Kidney (tissue), 14 donors: ENCODE measurements around the gene HSP90AA1. TPM values are rescaled to one million over a fixed set of nuclear protein-coding genes. Genes with fewer than 3 reads are reported as not detected.

Experiments
- DNase-seq, 5 donors: peaks; one replicate each; pipeline ENCODE4 v3.0.0-alpha.2; 2013 to 2020
- FAIRE-seq: peaks from 2 replicates; lab custom pipeline; 2012; peaks lifted over from hg19 to GRCh38; lab: Jason Lieb, UNC
- H3K27ac ChIP-seq, 2 donors: one replicate each; pipeline ENCODE4 v1.7.0; 2013; ENCODE audit warnings: low read depth in 2 of 2, low read length in 2 of 2, inconsistent platforms in 1 of 2
- H3K27me3 ChIP-seq: one replicate; pipeline ENCODE4 v1.7.1; 2013; ENCODE audit warnings: low read length, inconsistent platforms; ENCODE audit not compliant: control insufficient read depth, insufficient read depth
- H3K36me3 ChIP-seq, 3 donors: one replicate each; pipeline versions ENCODE4 v1.7.0 to v1.7.1; 2013; ENCODE audit warnings: low read length in 3 of 3, control low read depth in 1 of 3, inconsistent platforms in 1 of 3; ENCODE audit not compliant: insufficient read depth in 3 of 3, control insufficient read depth in 2 of 3
- H3K4me1 ChIP-seq, 3 donors: one replicate each; pipeline versions ENCODE4 v1.7.0 to v1.7.1; 2013; ENCODE audit warnings: low read length in 3 of 3, inconsistent platforms in 1 of 3, low read depth in 1 of 3; ENCODE audit not compliant: control insufficient read depth in 2 of 3, insufficient read depth in 2 of 3
- H3K4me3 ChIP-seq, 3 donors: one replicate each; pipeline versions ENCODE4 v1.7.0 to v1.8.1; 2013; ENCODE audit warnings: low read length in 3 of 3, control low read depth in 1 of 3, inconsistent platforms in 1 of 3
- H3K9ac ChIP-seq, 3 donors: one replicate each; pipeline versions ENCODE4 v1.7.0 to v1.7.1; 2013; ENCODE audit warnings: low read length in 3 of 3, control low read depth in 1 of 3, inconsistent platforms in 1 of 3
- H3K9me3 ChIP-seq, 3 donors: one replicate each; pipeline versions ENCODE4 v1.7.0 to v1.7.1; 2013; ENCODE audit warnings: low read length in 3 of 3, control low read depth in 1 of 3, inconsistent platforms in 1 of 3; ENCODE audit not compliant: control insufficient read depth in 2 of 3, insufficient read depth in 1 of 3
- intact Hi-C: fragments of 100-400 bp; cut with DNase I; formaldehyde crosslinking; loops from one replicate; pipeline ENCODE4 v1.11.1; 2022
- polyA plus RNA-seq: library from polyadenylated mRNA; stranded (reverse); fragments of 350-450 nt; fragmentation: Illumina TruSeq; extraction: RNeasy Lipid Tissue Mini Kit (QIAGEN cat#74804); gene quantifications from one replicate; pipeline ENCODE4 v1.2.3, GENCODE V29; 2014; ENCODE audit warnings: low read depth, low replicate concordance; ENCODE audit not compliant: insufficient read depth
- total RNA-seq: library from RNA; stranded (reverse); fragmentation: NEBNext Ultra II Directional; extraction: Animal tissue kit (Norgen Biotek cat#: 25700); gene quantifications from one replicate; pipeline ENCODE4 v1.2.1, GENCODE V29; 2021
- TF ChIP-seq, protein P1 (sequence below): IDR thresholded peaks from 3 replicates; pipeline ENCODE4 v1.5.1; 2012; ENCODE audit warnings: mild to moderate bottlenecking, moderate library complexity, borderline replicate concordance; ENCODE audit not compliant: insufficient read depth; ENCODE audit errors: extremely low read depth
- donor health status: control.
- donor health status: control.
- donor health status: control.
- donor health status: control.
- donor health status: control.
- donor health status: DM: yes; HTN: yes; CAD: no.
- donor health status: Normal renal cell carcinoma (clear cell type).

Gene HSP90AA1
- total and polyA plus RNA-seq, 2 donors from 2014 or later: 409 to 455 TPM

GRCh38 chr14:102034301-102034700 lies 52.5 kb downstream of the HSP90AA1 start:
- intact Hi-C loops: no loop called here
- peaks cover 24 to 73% (median 72%) of the 10 kb centered on the region in 3 donors for H3K36me3 ChIP-seq
- H3K27ac ChIP-seq: peak overlapping the region in 1 of 2 donors; percentile 37

GRCh38 chr14:102033241-102033640 lies 53.6 kb downstream of the HSP90AA1 start:
- no peaks in the 10 kb centered on the region for H3K27me3 ChIP-seq
- no peak overlapping the region for H3K9ac ChIP-seq
- peaks cover 25 to 74% (median 73%) of the 10 kb centered on the region in 3 donors for H3K36me3 ChIP-seq
- intact Hi-C loops: no loop called here
- no peak for FAIRE-seq
- no peaks in the 10 kb centered on the region for H3K9me3 ChIP-seq
- no peak for DNase-seq
- H3K27ac ChIP-seq: no peak overlapping the region
- TF ChIP-seq, protein P1, sequence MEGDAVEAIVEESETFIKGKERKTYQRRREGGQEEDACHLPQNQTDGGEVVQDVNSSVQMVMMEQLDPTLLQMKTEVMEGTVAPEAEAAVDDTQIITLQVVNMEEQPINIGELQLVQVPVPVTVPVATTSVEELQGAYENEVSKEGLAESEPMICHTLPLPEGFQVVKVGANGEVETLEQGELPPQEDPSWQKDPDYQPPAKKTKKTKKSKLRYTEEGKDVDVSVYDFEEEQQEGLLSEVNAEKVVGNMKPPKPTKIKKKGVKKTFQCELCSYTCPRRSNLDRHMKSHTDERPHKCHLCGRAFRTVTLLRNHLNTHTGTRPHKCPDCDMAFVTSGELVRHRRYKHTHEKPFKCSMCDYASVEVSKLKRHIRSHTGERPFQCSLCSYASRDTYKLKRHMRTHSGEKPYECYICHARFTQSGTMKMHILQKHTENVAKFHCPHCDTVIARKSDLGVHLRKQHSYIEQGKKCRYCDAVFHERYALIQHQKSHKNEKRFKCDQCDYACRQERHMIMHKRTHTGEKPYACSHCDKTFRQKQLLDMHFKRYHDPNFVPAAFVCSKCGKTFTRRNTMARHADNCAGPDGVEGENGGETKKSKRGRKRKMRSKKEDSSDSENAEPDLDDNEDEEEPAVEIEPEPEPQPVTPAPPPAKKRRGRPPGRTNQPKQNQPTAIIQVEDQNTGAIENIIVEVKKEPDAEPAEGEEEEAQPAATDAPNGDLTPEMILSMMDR: no peak
- H3K4me3 ChIP-seq: no peak overlapping the region
- H3K4me1 ChIP-seq: peaks cover 0 to 3% (median 0%) of the 10 kb centered on the region in 3 donors

More at GRCh38 chr14:102034301-102034700, 52.5 kb downstream of the HSP90AA1 start:
- H3K9me3 ChIP-seq: no peaks in the 10 kb centered on the region
- DNase-seq (no peak), FAIRE-seq (no peak)
- peaks cover 0 to 3% (median 0%) of the 10 kb centered on the region in 3 donors for H3K4me1 ChIP-seq
- H3K4me3 ChIP-seq: no peak overlapping the region
- H3K9ac ChIP-seq: no peak overlapping the region
- TF ChIP-seq, protein P1: no peak
- H3K27me3 ChIP-seq: no peaks in the 10 kb centered on the region

Other genes starting within 250 kb of the HSP90AA1 start
- gene DYNC1H1, start 122.5 kb downstream of the HSP90AA1 start, total RNA-seq: 390 TPM
- 132 TPM for gene DYNC1H1, start 122.5 kb downstream of the HSP90AA1 start, polyA plus RNA-seq
- gene WDR20, start 52.9 kb upstream of the HSP90AA1 start, total RNA-seq: 44.2 TPM
- 12.6 TPM for gene WDR20, start 52.9 kb upstream of the HSP90AA1 start, polyA plus RNA-seq
- 32.7 TPM for gene MOK, start 218.1 kb upstream of the HSP90AA1 start, total RNA-seq
- 20.4 TPM for gene MOK, start 218.1 kb upstream of the HSP90AA1 start, polyA plus RNA-seq
- 15.8 TPM for gene ZNF839, start 232.7 kb upstream of the HSP90AA1 start, total RNA-seq
- gene ZNF839, start 232.7 kb upstream of the HSP90AA1 start, polyA plus RNA-seq: 7.8 TPM